ENCODE results near the gene RIN1.

GRCh38 chr11:66367561-66368312 lies 31.5 kb upstream of the RIN1 start:
- TF ChIP-seq CTCF (IDR thresholded peaks at IDR 0.05; ENCODE audit: poor library complexity) (no peak), EZH2 (IDR thresholded peaks at IDR 0.05; ENCODE audit: borderline replicate concordance) (no peak), EZH2phosphoT487 (IDR thresholded peaks at IDR 0.05; ENCODE audit: low read depth, severe bottlenecking, unreplicated experiment) (no peak)

Data from hepatocyte (in vitro differentiated cells).